T-cell (primary cell): ENCODE measurements around the gene CLEC7A. TPM values are rescaled to one million over a fixed set of nuclear protein-coding genes. Genes with fewer than 3 reads are reported as not detected.

Source experiments
- ATAC-seq, 4 experiments: fragments of 200-7000 bp in 3 of 4; fragments of 150-1000 bp in 1 of 4; cut with Tn5 transposase; replicated peaks in 1 of 4; 1 replicate in 3 of 4; 2 replicates in 1 of 4; pipeline ENCODE4 v1.10.0; 2021; ENCODE audit warnings: moderate library complexity in 3 of 4, mild to moderate bottlenecking in 2 of 4, moderate number of reproducible peaks in 1 of 4
- CTCF ChIA-PET, 2 donors: fragments of 300-600 bp; sonication (Branson Sonifier 250); formaldehyde crosslinking; loops; one replicate each; lab custom pipeline; 2022; ENCODE audit warnings: antibody characterized with exemption in 2 of 2; lab: Charles Lee
- POLR2A ChIA-PET, 2 donors: fragments of 300-600 bp; sonication (Branson Sonifier 250); formaldehyde crosslinking; loops; one replicate each; lab custom pipeline; 2022; ENCODE audit warnings: antibody characterized with exemption in 2 of 2; lab: Charles Lee
- DNase-seq, 35 experiments: peaks; one replicate each; pipeline versions ENCODE4 v3.0.0 to v3.0.0-alpha.2; 2013 to 2023
- H3K27ac ChIP-seq: one replicate; pipeline ENCODE4 v1.5.1; 2013; ENCODE audit warnings: low read length
- H3K27me3 ChIP-seq, 2 experiments: replicated peaks in 1 of 2; 1 replicate in 1 of 2; 2 replicates in 1 of 2; pipeline versions ENCODE4 v1.6.1 to v1.7.0; 2013; ENCODE audit warnings: low read length in 1 of 2, mixed read lengths in 1 of 2; ENCODE audit not compliant: control insufficient read depth in 2 of 2, insufficient read depth in 2 of 2; ENCODE audit errors: extremely low read depth in 1 of 2
- H3K36me3 ChIP-seq, 2 donors: 1 replicate in 1 of 2; 2 replicates in 1 of 2; pipeline versions ENCODE4 v1.6.1 to v1.7.0; 2013; ENCODE audit warnings: low read length in 1 of 2; ENCODE audit not compliant: control insufficient read depth in 2 of 2, insufficient read depth in 1 of 2; ENCODE audit errors: extremely low read depth in 1 of 2
- H3K4me1 ChIP-seq, 2 experiments: 1 replicate in 1 of 2; 2 replicates in 1 of 2; pipeline versions ENCODE4 v1.6.1 to v1.7.0; 2013; ENCODE audit warnings: low read length in 2 of 2, mixed read lengths in 1 of 2; ENCODE audit not compliant: insufficient read depth in 2 of 2, control insufficient read depth in 1 of 2; ENCODE audit errors: extremely low read depth in 1 of 2
- H3K4me3 ChIP-seq, 2 donors: 1 replicate in 1 of 2; 2 replicates in 1 of 2; pipeline versions ENCODE4 v1.5.1 to v1.7.0; 2013; ENCODE audit warnings: mild to moderate bottlenecking in 2 of 2, low read length in 1 of 2, moderate library complexity in 1 of 2; ENCODE audit not compliant: control insufficient read depth in 1 of 2; ENCODE audit errors: extremely low read depth in 1 of 2
- H3K9me3 ChIP-seq: 2 replicates; pipeline ENCODE4 v1.7.0; 2013
- H3K27ac Mint-ChIP-seq, 2 donors: one replicate each; pipeline ENCODE4 v1.8.0; 2020 to 2021; ENCODE audit warnings: mild to moderate bottlenecking in 2 of 2, mixed read lengths in 2 of 2
- H3K27me3 Mint-ChIP-seq, 2 donors: one replicate each; pipeline ENCODE4 v1.8.0; 2021 to 2022; ENCODE audit warnings: mixed read lengths in 2 of 2
- H3K36me3 Mint-ChIP-seq: one replicate; pipeline ENCODE4 v1.8.0; 2021; ENCODE audit warnings: mixed read lengths
- H3K4me1 Mint-ChIP-seq, 3 donors: one replicate each; pipeline ENCODE4 v1.8.0; 2020 to 2022; ENCODE audit warnings: mixed read lengths in 3 of 3, mild to moderate bottlenecking in 1 of 3
- H3K4me3 Mint-ChIP-seq, 3 donors: one replicate each; pipeline ENCODE4 v1.8.0; 2020 to 2022; ENCODE audit warnings: mild to moderate bottlenecking in 3 of 3, mixed read lengths in 3 of 3, moderate library complexity in 3 of 3
- H3K9me3 Mint-ChIP-seq, 3 donors: one replicate each; pipeline ENCODE4 v1.8.0; 2020 to 2022; ENCODE audit warnings: mixed read lengths in 3 of 3
- WGBS: methylation state at CpG from one replicate; pipeline ENCODE4 v1.1.5; 2013; ENCODE audit warnings: missing lambda C conversion rate; ENCODE audit not compliant: insufficient coverage; 5-methylcytosine and 5-hydroxymethylcytosine counted together
- total RNA-seq, 35 experiments: library from RNA in 6 of 35; stranded (reverse) in 6 of 35; fragments of 120-200 nt in 1 of 35; gene quantifications; one replicate each; pipeline versions ENCODE4 v1.2.1 to v1.2.4 and lab custom pipeline; 2013 to 2026

The CLEC7A gene
- total RNA-seq, 5 donors from 2014 or later (not counting 1 experiment from before 2014, with no cell fraction given), result 0.15 to 1.6 (median 0.49) TPM

- no peak overlapping the region for H3K4me3 ChIP-seq
- WGBS, result 77% methylated on average over 2 of the region's 3 CpGs
- H3K27ac ChIP-seq, result no peak overlapping the region
- Mint-ChIP-seq H3K4me1 (no peaks in the 10 kb centered on the region), H3K27ac (no peak overlapping the region), H3K36me3 (no peaks in the 10 kb centered on the region), H3K4me3 (no peak overlapping the region), H3K9me3 (no peaks in the 10 kb centered on the region), H3K27me3 (peaks cover 1 to 4% of the 10 kb centered on the region in 2 donors)
- POLR2A ChIA-PET, result no interaction called here
- no peak for DNase-seq
- H3K9me3 ChIP-seq, result no peaks in the 10 kb centered on the region
- ATAC-seq, result no peak
- H3K27me3 ChIP-seq, result peaks cover 0 to 5% of the 10 kb centered on the region in 2 experiments
- CTCF ChIA-PET, result no interaction called here
- no peaks in the 10 kb centered on the region for H3K36me3 ChIP-seq
- H3K4me1 ChIP-seq, result no peaks in the 10 kb centered on the region
Observed at GRCh38 chr12:10095971-10096370, 34.0 kb downstream of the CLEC7A start.

- no peaks in the 10 kb centered on the region for H3K36me3 ChIP-seq
- H3K36me3 Mint-ChIP-seq, result no peaks in the 10 kb centered on the region
- no peak for ATAC-seq
- ChIA-PET CTCF (no interaction called here), POLR2A (no interaction called here)
- H3K9me3 ChIP-seq, result no peaks in the 10 kb centered on the region
- H3K27me3 ChIP-seq, result peaks cover 0 to 7% of the 10 kb centered on the region in 2 experiments
- no peak overlapping the region for H3K27ac ChIP-seq
- H3K4me1 ChIP-seq, result no peaks in the 10 kb centered on the region
- no peak overlapping the region for H3K4me3 Mint-ChIP-seq
- H3K9me3 Mint-ChIP-seq, result no peaks in the 10 kb centered on the region
- WGBS, result no CpG with 5 or more reads among the region's 4 CpGs
- no peak overlapping the region for H3K4me3 ChIP-seq
- peaks cover 2 to 7% of the 10 kb centered on the region in 2 donors for H3K27me3 Mint-ChIP-seq
- no peak for DNase-seq
- H3K4me1 Mint-ChIP-seq, result peaks cover 0 to 5% (median under 1%) of the 10 kb centered on the region in 3 donors
- H3K27ac Mint-ChIP-seq, result no peak overlapping the region
Observed at GRCh38 chr12:10094646-10095395, 35.2 kb downstream of the CLEC7A start.

- DNase-seq (no peak), ATAC-seq (no peak)
- H3K9me3 Mint-ChIP-seq, result peaks cover 0 to 6% (median 4%) of the 10 kb centered on the region in 3 donors
- H3K27ac Mint-ChIP-seq, result no peak overlapping the region
- no peak overlapping the region for H3K4me3 ChIP-seq
- no peaks in the 10 kb centered on the region for H3K9me3 ChIP-seq
- no peak overlapping the region for H3K4me3 Mint-ChIP-seq
- no peak overlapping the region for H3K27ac ChIP-seq
- peaks cover 0 to 7% (median 2%) of the 10 kb centered on the region in 3 donors for H3K4me1 Mint-ChIP-seq
- peaks cover 1% of the 10 kb centered on the region for H3K36me3 Mint-ChIP-seq
- H3K27me3 Mint-ChIP-seq, result peaks cover 0 to 7% of the 10 kb centered on the region in 2 donors
- 88% methylated on average over 2 of the region's 8 CpGs for WGBS
- H3K27me3 ChIP-seq, result peaks cover 0 to 4% of the 10 kb centered on the region in 2 experiments
- H3K36me3 ChIP-seq, result no peaks in the 10 kb centered on the region
- POLR2A ChIA-PET, result interaction anchor here in 1 of 2 donors (0.6 kb wide), 1 partner anchor 162 kb away, joined by 3 read pairs; no protein-coding TSS in a partner anchor
- CTCF ChIA-PET, result no interaction called here
- no peaks in the 10 kb centered on the region for H3K4me1 ChIP-seq
Observed at GRCh38 chr12:10088955-10089900, 40.8 kb downstream of the CLEC7A start.

GRCh38 chr12:10088031-10088430 lies 42.0 kb downstream of the CLEC7A start:
- H3K4me3 ChIP-seq, result no peak overlapping the region
- no peaks in the 10 kb centered on the region for H3K9me3 ChIP-seq
- no peak for ATAC-seq
- Mint-ChIP-seq H3K36me3 (peaks cover 3% of the 10 kb centered on the region), H3K4me1 (peaks cover 0 to 7% (median 2%) of the 10 kb centered on the region in 3 donors), H3K27me3 (peaks cover 0 to 7% of the 10 kb centered on the region in 2 donors), H3K9me3 (peaks cover 2 to 12% (median 4%) of the 10 kb centered on the region in 3 donors), H3K27ac (no peak overlapping the region), H3K4me3 (no peak overlapping the region)
- ChIA-PET POLR2A (no interaction called here), CTCF (no interaction called here)
- H3K27ac ChIP-seq, result no peak overlapping the region
- H3K4me1 ChIP-seq, result no peaks in the 10 kb centered on the region
- H3K36me3 ChIP-seq, result no peaks in the 10 kb centered on the region
- no peak for DNase-seq
- peaks cover 0 to 4% of the 10 kb centered on the region in 2 experiments for H3K27me3 ChIP-seq

GRCh38 chr12:10086387-10086786 lies 43.6 kb downstream of the CLEC7A start:
- POLR2A ChIA-PET, result no interaction called here
- CTCF ChIA-PET, result no interaction called here
- peaks cover 3% of the 10 kb centered on the region for H3K36me3 Mint-ChIP-seq
- H3K4me3 ChIP-seq, result no peak overlapping the region
- no peaks in the 10 kb centered on the region for H3K36me3 ChIP-seq
- peaks cover 0 to 7% (median 2%) of the 10 kb centered on the region in 3 donors for H3K4me1 Mint-ChIP-seq
- H3K4me3 Mint-ChIP-seq, result no peak overlapping the region
- no peak for ATAC-seq
- peaks cover 10 to 11% of the 10 kb centered on the region in 2 donors for H3K27me3 Mint-ChIP-seq
- no peaks in the 10 kb centered on the region for H3K9me3 ChIP-seq
- no peak overlapping the region for H3K27ac Mint-ChIP-seq
- no peak for DNase-seq
- peaks cover 0 to 12% of the 10 kb centered on the region in 2 experiments for H3K27me3 ChIP-seq
- no peak overlapping the region for H3K27ac ChIP-seq
- H3K4me1 ChIP-seq, result no peaks in the 10 kb centered on the region
- peaks cover 3 to 12% (median 9%) of the 10 kb centered on the region in 3 donors for H3K9me3 Mint-ChIP-seq
- no CpG with 5 or more reads among the region's 3 CpGs for WGBS

- H3K36me3 Mint-ChIP-seq, result peaks cover 3% of the 10 kb centered on the region
- no peak overlapping the region for H3K4me3 ChIP-seq
- no peak for DNase-seq
- H3K4me1 Mint-ChIP-seq, result peaks cover 0 to under 1% (median 0%) of the 10 kb centered on the region in 3 donors
- ATAC-seq, result no peak
- ChIA-PET POLR2A (interaction anchor here in 1 of 2 donors (0.6 kb wide), 1 partner anchor 281 kb away, joined by 4 read pairs; no protein-coding TSS in a partner anchor), CTCF (interaction anchor here (0.6 to 0.8 kb wide), 3 partner anchors 14 to 338 kb away, joined by 5 to 6 read pairs (median 5); partner anchors contain the start of gene CLEC1A (in 1 of the 2))
- peaks cover 4 to 10% of the 10 kb centered on the region in 2 donors for H3K27me3 Mint-ChIP-seq
- H3K27ac Mint-ChIP-seq, result no peak overlapping the region
- H3K27ac ChIP-seq, result no peak overlapping the region
- H3K4me3 Mint-ChIP-seq, result no peak overlapping the region
- no peaks in the 10 kb centered on the region for H3K36me3 ChIP-seq
- no CpG with 5 or more reads among the region's 6 CpGs for WGBS
- H3K9me3 Mint-ChIP-seq, result peaks cover 3 to 12% (median 9%) of the 10 kb centered on the region in 3 donors
- H3K4me1 ChIP-seq, result no peaks in the 10 kb centered on the region
- no peaks in the 10 kb centered on the region for H3K9me3 ChIP-seq
- H3K27me3 ChIP-seq, result peaks cover 0 to 13% of the 10 kb centered on the region in 2 experiments
Observed at GRCh38 chr12:10084733-10085132, 45.3 kb downstream of the CLEC7A start.
